ENCODE results near the gene USP15.

GRCh38 chr12:62279058-62279457, 18.9 kb downstream of the USP15 start:
- no peak for TF ChIP-seq MAX (IDR thresholded peaks at IDR 0.05)
- no peak for TF ChIP-seq E2F6 (IDR thresholded peaks at IDR 0.05)
- TF ChIP-seq GTF2F1 (IDR thresholded peaks at IDR 0.05; ENCODE audit: borderline replicate concordance, low read depth, low read length) = no peak
- no peak for TF ChIP-seq POLR2A (IDR thresholded peaks at IDR 0.05; ENCODE audit: control extremely low read depth in 1 of 2, low read depth in 2 of 2, low read length in 2 of 2)
- no peak for TF ChIP-seq CHD7 (IDR thresholded peaks at IDR 0.05; ENCODE audit: insufficient replicate concordance, low read length)
- no peak for TF ChIP-seq FOSL1 (IDR thresholded peaks at IDR 0.05; ENCODE audit: insufficient read depth, low read depth, low read length)

Data from H1 (cell line).